DND-41 (cell line): ENCODE results near the gene RARRES1.

ENCODE experiments used
- EZH2 ChIP-seq: IDR thresholded peaks from 3 replicates; pipeline ENCODE4 v1.6.1; 2012; ENCODE audit warnings: borderline replicate concordance, low read depth, mild to moderate bottlenecking, moderate library complexity, low read length, inconsistent platforms; ENCODE audit not compliant: severe bottlenecking
- TF ChIP-seq, protein P1 (sequence below): IDR thresholded peaks from 2 replicates; pipeline ENCODE4 v1.5.1; 2012; ENCODE audit warnings: borderline replicate concordance, low read length, moderate library complexity, mild to moderate bottlenecking; ENCODE audit not compliant: poor library complexity, severe bottlenecking; ENCODE audit errors: extremely low read depth

DNA sequence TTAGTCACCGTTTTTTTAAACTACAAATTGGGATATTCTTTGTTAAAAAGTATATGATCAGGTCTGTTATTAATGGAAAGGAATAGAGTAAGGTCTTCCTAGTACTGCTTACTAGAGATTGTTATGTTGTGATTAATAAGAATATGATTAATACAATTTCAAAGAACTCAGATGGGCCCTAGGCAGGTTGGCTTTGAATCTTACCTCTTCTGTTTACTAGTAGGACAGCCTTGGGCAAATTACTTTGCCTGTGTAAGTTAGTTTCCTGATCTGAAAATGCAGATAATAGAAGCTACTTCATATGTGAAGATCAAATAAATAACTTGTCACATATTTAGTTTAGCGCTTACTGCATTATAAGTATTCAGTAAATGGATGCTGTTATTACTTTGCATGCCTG is 81.1 kb downstream of the RARRES1 start:
- TF ChIP-seq, protein P1, sequence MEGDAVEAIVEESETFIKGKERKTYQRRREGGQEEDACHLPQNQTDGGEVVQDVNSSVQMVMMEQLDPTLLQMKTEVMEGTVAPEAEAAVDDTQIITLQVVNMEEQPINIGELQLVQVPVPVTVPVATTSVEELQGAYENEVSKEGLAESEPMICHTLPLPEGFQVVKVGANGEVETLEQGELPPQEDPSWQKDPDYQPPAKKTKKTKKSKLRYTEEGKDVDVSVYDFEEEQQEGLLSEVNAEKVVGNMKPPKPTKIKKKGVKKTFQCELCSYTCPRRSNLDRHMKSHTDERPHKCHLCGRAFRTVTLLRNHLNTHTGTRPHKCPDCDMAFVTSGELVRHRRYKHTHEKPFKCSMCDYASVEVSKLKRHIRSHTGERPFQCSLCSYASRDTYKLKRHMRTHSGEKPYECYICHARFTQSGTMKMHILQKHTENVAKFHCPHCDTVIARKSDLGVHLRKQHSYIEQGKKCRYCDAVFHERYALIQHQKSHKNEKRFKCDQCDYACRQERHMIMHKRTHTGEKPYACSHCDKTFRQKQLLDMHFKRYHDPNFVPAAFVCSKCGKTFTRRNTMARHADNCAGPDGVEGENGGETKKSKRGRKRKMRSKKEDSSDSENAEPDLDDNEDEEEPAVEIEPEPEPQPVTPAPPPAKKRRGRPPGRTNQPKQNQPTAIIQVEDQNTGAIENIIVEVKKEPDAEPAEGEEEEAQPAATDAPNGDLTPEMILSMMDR, result no peak
- TF ChIP-seq EZH2, result no peak
